H1 (cell line): ENCODE measurements around the gene DLG1. TPM values are rescaled to one million over a fixed set of nuclear protein-coding genes. Genes with fewer than 3 reads are reported as not detected.

ENCODE experiments used
- CTCF ChIA-PET: fragments of 300-600 bp; sonication (Branson Sonifier 250); formaldehyde crosslinking; loops from one replicate; lab custom pipeline; 2021; ENCODE audit not compliant: partially characterized antibody; lab: Charles Lee
- POLR2A ChIA-PET: fragments of 300-600 bp; sonication (Branson Sonifier 250); formaldehyde crosslinking; loops from one replicate; lab custom pipeline; 2021; ENCODE audit warnings: inconsistent platforms; ENCODE audit not compliant: partially characterized antibody; lab: Charles Lee
- DNase-seq, 2 experiments: peaks; one replicate each; pipeline versions ENCODE4 v3.0.0 to v3.0.0-alpha.2; 2010 to 2022; ENCODE audit warnings: low spot score in 2 of 2, low read depth in 1 of 2, mixed read lengths in 1 of 2
- FAIRE-seq: peaks from 2 replicates; lab custom pipeline; 2011; peaks lifted over from hg19 to GRCh38; lab: Jason Lieb, UNC
- H2AFZ ChIP-seq: 2 replicates; pipeline ENCODE4 v1.8.1; 2012; ENCODE audit warnings: low read length, inconsistent platforms
- H2AK5ac ChIP-seq: 2 replicates; pipeline ENCODE4 v1.6.1; 2013; ENCODE audit warnings: low read depth, low read length
- H2BK120ac ChIP-seq: replicated peaks from 2 replicates; pipeline ENCODE3; 2013; ENCODE audit warnings: low read depth, low read length, inconsistent platforms
- H2BK12ac ChIP-seq: 2 replicates; pipeline ENCODE4 v1.6.1; 2013; ENCODE audit warnings: low read depth, low read length
- H2BK15ac ChIP-seq: 2 replicates; pipeline ENCODE4 v1.6.1; 2013; ENCODE audit warnings: low read length
- H2BK20ac ChIP-seq: 2 replicates; pipeline ENCODE4 v1.6.1; 2013; ENCODE audit warnings: low read length
- H2BK5ac ChIP-seq: 2 replicates; pipeline ENCODE4 v1.6.1; 2013; ENCODE audit warnings: low read depth, low read length
- H3K14ac ChIP-seq: 2 replicates; pipeline ENCODE4 v1.6.1; 2013; ENCODE audit warnings: inconsistent platforms; ENCODE audit not compliant: insufficient read length
- H3K18ac ChIP-seq: 2 replicates; pipeline ENCODE4 v1.6.1; 2013; ENCODE audit warnings: low read length; ENCODE audit errors: extremely low read depth
- H3K23ac ChIP-seq: 2 replicates; pipeline ENCODE4 v1.6.1; 2013; ENCODE audit warnings: inconsistent platforms; ENCODE audit not compliant: insufficient read length
- H3K23me2 ChIP-seq: 2 replicates; pipeline ENCODE4 v1.6.1; 2013; ENCODE audit warnings: low read depth, low read length
- H3K27ac ChIP-seq: 2 replicates; pipeline ENCODE4 v1.6.1; 2011; ENCODE audit warnings: low read depth, low read length, inconsistent platforms
- H3K27me3 ChIP-seq, 4 experiments: replicated peaks in 1 of 4; 1 replicate in 1 of 4; 2 replicates in 3 of 4; pipeline versions ENCODE4 v1.6.1 to v1.8.1; 2011 to 2013; ENCODE audit warnings: low read length in 3 of 4, mild to moderate bottlenecking in 3 of 4, inconsistent platforms in 2 of 4, mixed read lengths in 2 of 4, moderate library complexity in 1 of 4; ENCODE audit not compliant: control insufficient read depth in 3 of 4, insufficient read depth in 3 of 4; ENCODE audit errors: extremely low read depth in 1 of 4
- H3K36me3 ChIP-seq, 4 experiments: 2 replicates each; pipeline versions ENCODE4 v1.6.1 to v1.8.1; 2011 to 2013; ENCODE audit warnings: mild to moderate bottlenecking in 4 of 4, low read length in 3 of 4, moderate library complexity in 2 of 4, control low read depth in 1 of 4, inconsistent platforms in 1 of 4; ENCODE audit not compliant: insufficient read depth in 4 of 4, control insufficient read depth in 2 of 4
- H3K4ac ChIP-seq: replicated peaks from 2 replicates; pipeline ENCODE3; 2013; ENCODE audit warnings: low read length, low read depth, mixed read lengths, inconsistent platforms; ENCODE audit not compliant: insufficient read length
- H3K4me1 ChIP-seq, 4 experiments: replicated peaks in 1 of 4; 1 replicate in 1 of 4; 2 replicates in 3 of 4; pipeline versions ENCODE4 v1.6.1 to v1.8.1; 2011 to 2013; ENCODE audit warnings: low read length in 3 of 4, inconsistent platforms in 2 of 4, mixed read lengths in 1 of 4; ENCODE audit not compliant: insufficient read depth in 4 of 4, control insufficient read depth in 3 of 4
- H3K4me2 ChIP-seq, 2 experiments: 2 replicates each; pipeline versions ENCODE4 v1.6.1 to v1.8.1; 2011 to 2013; ENCODE audit warnings: low read depth in 2 of 2, low read length in 2 of 2, control low read depth in 1 of 2, inconsistent platforms in 1 of 2, mild to moderate bottlenecking in 1 of 2; ENCODE audit not compliant: insufficient read depth in 1 of 2
- H3K4me3 ChIP-seq, 4 experiments: fragments of 200-600, 300-600 bp in 1 of 4; sonication (generic), shearing (Covaris generic), sonication (Bioruptor Twin) in 1 of 4; 2 replicates each; pipeline versions ENCODE4 v1.5.1 to v1.8.1; 2011 to 2016; ENCODE audit warnings: low read length in 4 of 4, low read depth in 3 of 4, control low read depth in 2 of 4, inconsistent platforms in 2 of 4, mild to moderate bottlenecking in 2 of 4, mixed read lengths in 1 of 4, moderate library complexity in 1 of 4; ENCODE audit not compliant: insufficient read depth in 2 of 4; ENCODE audit errors: extremely low read depth in 1 of 4
- H3K56ac ChIP-seq: replicated peaks from 2 replicates; pipeline ENCODE3; 2013; ENCODE audit warnings: low read depth, mild to moderate bottlenecking, mixed read lengths, low read length, inconsistent platforms; ENCODE audit not compliant: insufficient read length
- H3K79me1 ChIP-seq: 2 replicates; pipeline ENCODE4 v1.6.1; 2013; ENCODE audit warnings: low read depth, low read length, control low read depth
- H3K79me2 ChIP-seq, 2 experiments: 2 replicates each; pipeline versions ENCODE4 v1.6.1 to v1.8.1; 2012 to 2013; ENCODE audit warnings: low read length in 2 of 2, mild to moderate bottlenecking in 2 of 2, inconsistent platforms in 1 of 2; ENCODE audit not compliant: insufficient read depth in 2 of 2, control insufficient read depth in 1 of 2
- H3K9ac ChIP-seq, 4 experiments: replicated peaks in 1 of 4; 1 replicate in 1 of 4; 2 replicates in 3 of 4; pipeline versions ENCODE4 v1.6.1 to v1.8.1; 2011 to 2013; ENCODE audit warnings: low read depth in 3 of 4, low read length in 3 of 4, control low read depth in 2 of 4, mild to moderate bottlenecking in 2 of 4, moderate library complexity in 2 of 4, inconsistent platforms in 1 of 4; ENCODE audit errors: extremely low read depth in 1 of 4
- H3K9me3 ChIP-seq, 2 experiments: 2 replicates each; pipeline versions ENCODE4 v1.6.1 to v1.8.1; 2012 to 2013; ENCODE audit warnings: mild to moderate bottlenecking in 2 of 2, moderate library complexity in 2 of 2, control low read depth in 1 of 2, inconsistent platforms in 1 of 2, low read depth in 1 of 2, low read length in 1 of 2, mixed read lengths in 1 of 2; ENCODE audit not compliant: insufficient read depth in 2 of 2
- H4K20me1 ChIP-seq, 2 experiments: replicated peaks in 1 of 2; 2 replicates each; pipeline versions ENCODE3 to v1.8.1; 2011 to 2013; ENCODE audit warnings: inconsistent platforms in 2 of 2, low read length in 2 of 2, mild to moderate bottlenecking in 1 of 2; ENCODE audit not compliant: insufficient read depth in 2 of 2, control insufficient read depth in 1 of 2
- H4K5ac ChIP-seq: 2 replicates; pipeline ENCODE4 v1.6.1; 2013; ENCODE audit warnings: low read length, low read depth, mixed read lengths, inconsistent platforms; ENCODE audit not compliant: insufficient read length
- H4K8ac ChIP-seq: 2 replicates; pipeline ENCODE4 v1.8.0; 2013; ENCODE audit warnings: mild to moderate bottlenecking, moderate library complexity, low read length, inconsistent platforms; ENCODE audit not compliant: insufficient read depth; ENCODE audit errors: extremely low read depth
- H4K91ac ChIP-seq: replicated peaks from 2 replicates; pipeline ENCODE3; 2013; ENCODE audit warnings: low read length, mixed read lengths, inconsistent platforms; ENCODE audit not compliant: insufficient read length
- ATF3 ChIP-seq: IDR thresholded peaks from 2 replicates; pipeline ENCODE4 v1.6.1; 2011; ENCODE audit warnings: low read depth, mild to moderate bottlenecking, low read length; ENCODE audit not compliant: insufficient read depth
- BRCA1 ChIP-seq: IDR thresholded peaks from 2 replicates; pipeline ENCODE4 v1.6.1; 2012; ENCODE audit warnings: low read depth, low read length, improper control_type of control experiment
- CBX8 ChIP-seq: fragments of 300-800, 300-1000 bp; sonication (generic); IDR thresholded peaks from 2 replicates; pipeline ENCODE4 v1.7.1; 2016; ENCODE audit warnings: low read depth, low read length, borderline replicate concordance
- CHD1 ChIP-seq: IDR thresholded peaks from 2 replicates; pipeline ENCODE4 v1.6.1; 2012; ENCODE audit warnings: low read depth, low read length, improper control_type of control experiment
- CREB1 ChIP-seq: IDR thresholded peaks from 2 replicates; pipeline ENCODE4 v1.6.1; 2012; ENCODE audit warnings: inconsistent platforms
- CTBP2 ChIP-seq: IDR thresholded peaks from 2 replicates; pipeline ENCODE4 v1.7.0; 2011; ENCODE audit warnings: borderline replicate concordance, mild to moderate bottlenecking, moderate library complexity, mixed read lengths, low read length; ENCODE audit not compliant: insufficient read depth, insufficient read length
- EZH2 ChIP-seq: fragments of 200-600 bp; sonication (generic); IDR thresholded peaks from 2 replicates; pipeline ENCODE4 v1.7.1; 2012; ENCODE audit warnings: low read depth, mild to moderate bottlenecking, moderate library complexity, low read length, inconsistent platforms; ENCODE audit not compliant: severe bottlenecking
- MAFK ChIP-seq: IDR thresholded peaks from 2 replicates; pipeline ENCODE4 v1.6.1; 2012; ENCODE audit warnings: low read depth, mild to moderate bottlenecking, improper control_type of control experiment, low read length
- POLR2A ChIP-seq, 2 experiments: IDR thresholded peaks; 1 replicate in 1 of 2; 2 replicates in 1 of 2; pipeline ENCODE4 v1.6.1; 2011; ENCODE audit warnings: low read depth in 2 of 2, low read length in 2 of 2, mild to moderate bottlenecking in 2 of 2; ENCODE audit errors: control extremely low read depth in 1 of 2
- RFX5 ChIP-seq: IDR thresholded peaks from 2 replicates; pipeline ENCODE4 v1.6.1; 2011; ENCODE audit warnings: low read depth, low read length, improper control_type of control experiment, borderline replicate concordance
- RNF2 ChIP-seq: fragments of 200-900, 300-1000 bp; sonication (generic); IDR thresholded peaks from 2 replicates; pipeline ENCODE4 v1.7.1; 2016; ENCODE audit warnings: borderline replicate concordance, low read depth, mild to moderate bottlenecking, antibody characterized with exemption, low read length; ENCODE audit not compliant: poor library complexity, severe bottlenecking; ENCODE audit errors: missing control alignments
- RXRA ChIP-seq: IDR thresholded peaks from 2 replicates; pipeline ENCODE4 v1.6.1; 2011; ENCODE audit warnings: low read depth, mild to moderate bottlenecking, low read length, moderate library complexity; ENCODE audit not compliant: insufficient read depth
- TAF7 ChIP-seq: optimal IDR thresholded peaks from 2 replicates; pipeline ENCODE3; 2011; ENCODE audit warnings: low read depth, mild to moderate bottlenecking, inconsistent platforms, low read length, moderate library complexity, borderline replicate concordance
- TCF12 ChIP-seq: IDR thresholded peaks from 2 replicates; pipeline ENCODE4 v1.6.1; 2011; ENCODE audit warnings: low read depth, mild to moderate bottlenecking, low read length
- WGBS, 2 experiments: shearing (Covaris generic) in 1 of 2; methylation state at CpG; one replicate each; pipeline versions ENCODE4 v1.1.6 to v1.1.7; 2013 to 2015; ENCODE audit warnings: low lambda C conversion rate in 2 of 2, mixed read lengths in 2 of 2, inconsistent platforms in 1 of 2, low coverage in 1 of 2, missing lambda C conversion rate in 1 of 2; ENCODE audit not compliant: insufficient replicate concordance in 2 of 2, insufficient coverage in 1 of 2, insufficient read length in 1 of 2; ENCODE audit errors: extremely low coverage in 1 of 2, missing lambda C conversion rate in 1 of 2; 5-methylcytosine and 5-hydroxymethylcytosine counted together
- polyA plus RNA-seq, 7 experiments: library from polyadenylated mRNA; depleted of rRNA in 3 of 7; stranded (reverse) in 5 of 7; unstranded in 2 of 7; fragments of >200 nt in 5 of 7; fragments of 200-250 nt in 2 of 7; gene quantifications; 1 replicate in 5 of 7; 2 replicates in 1 of 7; 4 replicates in 1 of 7; pipeline versions ENCODE4 v1.2.1 to v1.2.3, GENCODE V29; 2011 to 2013; ENCODE audit warnings: missing spikeins in 2 of 7, mixed read lengths in 2 of 7
- total RNA-seq: library from RNA; stranded (reverse); fragmentation: NEBNext Ultra II Directional; extraction: Animal tissue kit (Norgen Biotek cat#: 25700); gene quantifications from 2 replicates; pipeline ENCODE4 v1.2.1, GENCODE V29; 2021

The DLG1 gene
- total and polyA plus RNA-seq, 2 of the 8 experiments (the other 6 are each of a cell fraction or from before 2014, with no cell fraction given) = 13.4 to 78.8 TPM

DNA sequence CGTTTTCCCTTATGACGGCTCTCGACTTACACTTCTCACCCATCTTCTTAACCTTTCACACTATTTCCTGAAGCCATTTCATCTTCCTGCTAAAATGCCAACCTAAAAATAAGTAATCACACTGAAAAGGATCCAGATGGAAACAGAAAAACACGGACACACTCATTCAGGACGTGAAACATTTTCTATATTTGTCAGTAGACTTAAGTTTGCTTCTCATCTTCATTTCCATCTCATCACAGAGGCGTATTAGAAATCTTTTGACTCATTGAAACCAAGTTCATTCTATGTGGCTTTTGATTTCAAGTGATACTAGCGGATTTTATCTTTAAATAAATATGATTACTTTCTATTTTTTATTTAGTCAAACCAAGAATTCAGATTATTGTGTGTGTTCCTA is 27.4 kb upstream of the DLG1 start:
- Histone ChIP-seq H2BK15ac (no peak overlapping the region), H2AK5ac (no peak overlapping the region), H4K20me1 (no peaks in the 10 kb centered on the region), H3K9ac (no peak overlapping the region), H3K4me3 (no peak overlapping the region), H2AFZ (no peak overlapping the region), H3K23me2 (no peaks in the 10 kb centered on the region), H3K4me2 (no peak overlapping the region), H3K4me1 (no peaks in the 10 kb centered on the region), H3K23ac (no peak overlapping the region), H2BK120ac (no peak overlapping the region), H3K79me2 (no peaks in the 10 kb centered on the region), H4K8ac (no peak overlapping the region), H2BK20ac (no peak overlapping the region), H3K79me1 (no peaks in the 10 kb centered on the region), H3K27ac (no peak overlapping the region), H3K4ac (no peak overlapping the region), H3K14ac (no peak overlapping the region), H2BK12ac (no peak overlapping the region), H3K36me3 (no peaks in the 10 kb centered on the region), H3K56ac (no peak overlapping the region), H3K9me3 (no peaks in the 10 kb centered on the region), H3K27me3 (no peaks in the 10 kb centered on the region), H4K5ac (no peak overlapping the region), H3K18ac (no peak overlapping the region), H4K91ac (no peak overlapping the region), H2BK5ac (no peak overlapping the region)
- ChIA-PET POLR2A (no interaction called here), CTCF (no interaction called here)
- DNase-seq = no peak
- FAIRE-seq = no peak
- WGBS, 2 experiments = 87% methylated on average over 7 of the region's 7 CpGs; no CpG with 5 or more reads in 1 of the 2 experiments
- TF ChIP-seq ATF3 = no peak
- no peak for TF ChIP-seq POLR2A (IDR thresholded peaks at IDR 0.05; ENCODE audit: control extremely low read depth in 1 of 2, low read depth in 2 of 2, low read length in 2 of 2)
- TF ChIP-seq MAFK = no peak
- TF ChIP-seq RNF2 = no peak
- TF ChIP-seq CREB1 = no peak
- TF ChIP-seq TAF7 = no peak
- TF ChIP-seq RFX5 = no peak
- no peak for TF ChIP-seq CHD1
- no peak for TF ChIP-seq BRCA1
- TF ChIP-seq CTBP2 = no peak
- no peak for TF ChIP-seq TCF12
- no peak for TF ChIP-seq CBX8
- TF ChIP-seq EZH2 = no peak
- no peak for TF ChIP-seq RXRA
